ENCODE results near the gene TAS1R1. TPM values are rescaled to one million over a fixed set of nuclear protein-coding genes. Genes with fewer than 3 reads are reported as not detected.

Gene TAS1R1
- total RNA-seq, 2 donors from 2014 or later: 0.31 to 0.51 TPM

DNA sequence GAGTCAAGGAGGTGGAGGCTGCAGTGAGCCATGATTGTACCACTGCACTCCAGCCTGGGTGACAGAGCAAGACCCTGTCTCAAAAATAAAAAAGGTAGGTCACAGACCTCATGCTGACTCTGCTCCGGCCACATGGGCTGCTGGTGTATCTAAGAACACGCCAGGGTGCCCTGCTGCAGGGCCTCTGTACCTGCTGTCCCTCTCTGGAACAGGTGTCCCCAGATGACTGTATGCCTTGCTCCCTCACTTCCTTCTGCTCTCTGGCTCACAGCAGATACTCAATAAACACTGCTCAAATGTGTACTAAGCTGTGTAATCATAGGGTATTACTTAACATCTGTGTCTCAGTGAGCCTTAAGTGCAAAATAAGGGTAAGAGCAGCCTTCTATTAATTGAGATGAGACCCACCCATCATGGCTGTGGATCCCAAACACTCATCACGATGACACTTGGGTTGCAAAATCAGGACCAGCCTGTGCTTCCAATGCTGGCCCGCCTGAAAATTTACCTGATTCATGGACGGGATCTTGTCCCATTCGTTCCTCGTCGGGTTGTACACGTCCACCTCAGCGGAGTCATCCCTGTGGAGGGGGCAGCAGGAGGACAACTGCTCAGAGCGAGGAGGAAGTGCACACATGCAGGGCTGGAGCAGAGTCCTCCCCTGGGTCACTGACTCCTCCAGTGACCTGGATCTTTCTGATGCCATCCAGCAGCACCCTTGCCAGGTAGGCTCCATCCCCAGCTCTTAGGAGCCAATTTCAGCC, 40.1 kb downstream of the TAS1R1 start:
- Histone ChIP-seq H3K9me3 (ENCODE audit: control insufficient read depth, low read length) (no peaks in the 10 kb centered on the region), H3K4me3 (ENCODE audit: low read length) (no peak overlapping the region), H3K27ac (ENCODE audit: low read depth, low read length) (no peak overlapping the region), H3K27me3 (ENCODE audit: control insufficient read depth, insufficient read depth, low read length, poor library complexity, severe bottlenecking) (no peaks in the 10 kb centered on the region), H3K4me1 (ENCODE audit: control insufficient read depth, insufficient read depth, low read length) (peaks cover 4% of the 10 kb centered on the region), H3K36me3 (ENCODE audit: control insufficient read depth, insufficient read depth, low read length) (peaks cover 69% of the 10 kb centered on the region), H3K9ac (ENCODE audit: extremely low read depth, low read length, poor library complexity, severe bottlenecking) (no peak overlapping the region)
- Mint-ChIP-seq H3K27ac (no peak overlapping the region), H3K4me3 (no peak overlapping the region), H3K36me3 (ENCODE audit: low read depth) (peaks cover 38% of the 10 kb centered on the region), H3K9me3 (no peaks in the 10 kb centered on the region), H3K27me3 (ENCODE audit: insufficient read depth) (no peaks in the 10 kb centered on the region), H3K4me1 (peaks cover 2% of the 10 kb centered on the region)
- DNase-seq: peak; percentile 25
- no peak for TF ChIP-seq CTCF (conservative IDR thresholded peaks at IDR 0.05)
- 91 to 94% methylated on average over 11 of the region's 11 CpGs for WGBS, 2 experiments (ENCODE audit: insufficient coverage in 1 of 2, insufficient read length in 1 of 2)

- peaks cover 8% of the 10 kb centered on the region for H3K4me1 Mint-ChIP-seq
- H3K36me3 Mint-ChIP-seq (ENCODE audit: low read depth): peaks cover 34% of the 10 kb centered on the region
- H3K27me3 Mint-ChIP-seq (ENCODE audit: insufficient read depth): no peaks in the 10 kb centered on the region
- no peak for TF ChIP-seq CTCF (conservative IDR thresholded peaks at IDR 0.05)
- no peaks in the 10 kb centered on the region for H3K27me3 ChIP-seq (ENCODE audit: control insufficient read depth, insufficient read depth, low read length, poor library complexity, severe bottlenecking)
- H3K27ac ChIP-seq (ENCODE audit: low read depth, low read length): no peak overlapping the region
- H3K9me3 Mint-ChIP-seq: no peaks in the 10 kb centered on the region
- H3K9me3 ChIP-seq (ENCODE audit: control insufficient read depth, low read length): no peaks in the 10 kb centered on the region
- H3K9ac ChIP-seq (ENCODE audit: extremely low read depth, low read length, poor library complexity, severe bottlenecking): no peak overlapping the region
- H3K4me3 Mint-ChIP-seq: no peak overlapping the region
- H3K4me3 ChIP-seq (ENCODE audit: low read length): no peak overlapping the region
- WGBS, 2 experiments (ENCODE audit: insufficient coverage in 1 of 2, insufficient read length in 1 of 2): 96 to 98% methylated on average over 4 to 7 of the region's 7 CpGs
- H3K36me3 ChIP-seq (ENCODE audit: control insufficient read depth, insufficient read depth, low read length): peaks cover 62% of the 10 kb centered on the region
- DNase-seq: no peak
- H3K27ac Mint-ChIP-seq: no peak overlapping the region
- peaks cover 4% of the 10 kb centered on the region for H3K4me1 ChIP-seq (ENCODE audit: control insufficient read depth, insufficient read depth, low read length)
These were observed 41.2 kb downstream of the TAS1R1 start for GRCh38 chr1:6596351-6596750.

DNA sequence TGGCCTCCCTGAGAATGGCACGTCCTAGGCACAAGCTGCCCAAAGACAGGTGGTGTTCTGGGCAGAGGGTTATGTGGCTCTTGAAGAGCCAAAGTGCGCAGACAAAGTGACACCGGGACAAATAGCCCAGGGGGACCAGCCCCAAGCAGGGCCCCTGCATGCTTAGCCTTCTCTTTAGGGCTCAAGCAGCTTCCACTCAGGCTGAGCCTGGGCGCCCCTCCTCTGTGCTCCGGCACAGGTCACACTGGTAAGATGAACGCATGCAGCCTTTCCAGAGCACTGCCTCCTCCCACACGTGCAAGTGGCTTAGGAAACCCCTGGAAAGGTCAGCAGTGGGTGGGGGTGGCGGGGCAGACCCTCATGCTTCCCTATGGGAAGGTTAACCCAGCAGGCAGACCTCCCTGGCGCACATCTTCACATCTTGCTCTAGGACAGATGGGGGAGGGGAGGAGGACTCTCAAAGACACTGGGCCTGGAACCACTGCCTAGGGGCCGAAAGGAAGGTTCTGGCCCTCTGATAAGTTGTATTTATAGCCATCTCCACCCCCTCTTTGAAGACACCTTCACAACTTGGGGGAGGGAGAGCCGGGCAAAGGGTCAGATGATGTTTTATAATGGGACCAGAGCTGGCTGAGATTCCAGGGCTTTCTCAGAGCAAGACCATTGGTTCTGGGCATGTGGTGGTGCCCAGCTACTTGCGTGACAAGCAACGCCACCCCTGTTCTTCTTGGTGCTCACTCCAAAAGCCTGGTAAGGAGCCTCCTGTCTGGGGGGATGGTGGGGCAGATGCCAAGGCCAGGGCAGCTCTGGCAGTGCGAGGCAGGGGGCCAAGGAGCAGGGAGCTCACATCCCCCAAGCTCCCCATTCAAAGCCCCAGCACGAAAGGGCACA, 42.0 kb downstream of the TAS1R1 start:
- WGBS, 2 experiments (ENCODE audit: insufficient coverage in 1 of 2, insufficient read length in 1 of 2): 90 to 99% methylated on average over 10 to 15 of the region's 15 CpGs
- Histone ChIP-seq H3K4me1 (ENCODE audit: control insufficient read depth, insufficient read depth, low read length) (peaks cover 4% of the 10 kb centered on the region), H3K9ac (ENCODE audit: extremely low read depth, low read length, poor library complexity, severe bottlenecking) (no peak overlapping the region), H3K36me3 (ENCODE audit: control insufficient read depth, insufficient read depth, low read length) (peaks cover 59% of the 10 kb centered on the region), H3K27me3 (ENCODE audit: control insufficient read depth, insufficient read depth, low read length, poor library complexity, severe bottlenecking) (no peaks in the 10 kb centered on the region), H3K4me3 (ENCODE audit: low read length) (no peak overlapping the region), H3K27ac (ENCODE audit: low read depth, low read length) (no peak overlapping the region), H3K9me3 (ENCODE audit: control insufficient read depth, low read length) (no peaks in the 10 kb centered on the region)
- H3K27ac Mint-ChIP-seq: no peak overlapping the region
- H3K9me3 Mint-ChIP-seq: no peaks in the 10 kb centered on the region
- peaks cover 8% of the 10 kb centered on the region for H3K4me1 Mint-ChIP-seq
- DNase-seq: peak; percentile 35
- no peaks in the 10 kb centered on the region for H3K27me3 Mint-ChIP-seq (ENCODE audit: insufficient read depth)
- no peak for TF ChIP-seq CTCF (conservative IDR thresholded peaks at IDR 0.05)
- H3K4me3 Mint-ChIP-seq: no peak overlapping the region
- peaks cover 34% of the 10 kb centered on the region for H3K36me3 Mint-ChIP-seq (ENCODE audit: low read depth)

All from endodermal cell (in vitro differentiated cells).